Testis (tissue), 3 donors: ENCODE data around the gene MRPL36. TPM values are rescaled to one million over a fixed set of nuclear protein-coding genes. Genes with fewer than 3 reads are reported as not detected.

Source experiments
- DNase-seq: peaks from one replicate; pipeline ENCODE4 v3.0.0-alpha.2; 2019
- H3K27ac ChIP-seq, 2 donors: fragments of 200-600 bp; sonication (generic); one replicate each; pipeline ENCODE4 v1.5.1; 2019
- H3K27me3 ChIP-seq: fragments of 200-600 bp; sonication (generic); one replicate; pipeline ENCODE4 v1.5.1; 2019
- H3K36me3 ChIP-seq: fragments of 200-600 bp; sonication (generic); one replicate; pipeline ENCODE4 v1.5.1; 2017; ENCODE audit warnings: low read depth; ENCODE audit errors: missing control alignments
- H3K4me1 ChIP-seq: fragments of 200-600 bp; sonication (generic); one replicate; pipeline ENCODE4 v1.5.1; 2019
- H3K4me3 ChIP-seq, 2 donors: fragments of 200-600 bp; sonication (generic); one replicate each; pipeline ENCODE4 v1.5.1; 2017 to 2019
- H3K9me3 ChIP-seq: fragments of 200-600 bp; sonication (generic); one replicate; pipeline ENCODE4 v1.5.1; 2017
- POLR2A ChIP-seq: fragments of 450-650 bp; IDR thresholded peaks from one replicate; pipeline ENCODE4 v1.6.1; 2017; ENCODE audit warnings: antibody characterized with exemption, mild to moderate bottlenecking, moderate library complexity
- WGBS, 2 donors: methylation state at CpG; one replicate each; pipeline ENCODE4 v1.1.5; 2018; 5-methylcytosine and 5-hydroxymethylcytosine counted together
- intact Hi-C: fragments of 100-400 bp; cut with DNase I; formaldehyde crosslinking; loops from one replicate; pipeline ENCODE4 v1.15.1; 2023; ENCODE audit warnings: low total_unique reads
- polyA plus RNA-seq: library from polyadenylated mRNA; stranded (reverse); fragments of 350-450 nt; fragmentation: Illumina TruSeq; extraction: RNeasy Lipid Tissue Mini Kit (QIAGEN cat#74804); gene quantifications from one replicate; pipeline ENCODE4 v1.2.3, GENCODE V29; 2014; ENCODE audit warnings: low read depth, low replicate concordance; ENCODE audit not compliant: insufficient read depth
- total RNA-seq, 2 donors: library from RNA; depleted of rRNA; stranded (reverse); fragments of >200 nt; gene quantifications; one replicate each; pipeline ENCODE4 v1.2.3, GENCODE V29; 2016
- TF ChIP-seq, protein P1 (sequence below), 3 experiments: fragments of 450-650 bp in 2 of 3; fragments of 200-600 bp in 1 of 3; sonication (generic) in 1 of 3; IDR thresholded peaks; one replicate each; pipeline ENCODE4 v1.5.1; 2016 to 2019; ENCODE audit warnings: antibody characterized with exemption in 3 of 3, mild to moderate bottlenecking in 2 of 3, moderate library complexity in 1 of 3

The MRPL36 gene
- total and polyA plus RNA-seq, 3 donors from 2014 or later, result 60.8 to 164 (median 101) TPM

DNA sequence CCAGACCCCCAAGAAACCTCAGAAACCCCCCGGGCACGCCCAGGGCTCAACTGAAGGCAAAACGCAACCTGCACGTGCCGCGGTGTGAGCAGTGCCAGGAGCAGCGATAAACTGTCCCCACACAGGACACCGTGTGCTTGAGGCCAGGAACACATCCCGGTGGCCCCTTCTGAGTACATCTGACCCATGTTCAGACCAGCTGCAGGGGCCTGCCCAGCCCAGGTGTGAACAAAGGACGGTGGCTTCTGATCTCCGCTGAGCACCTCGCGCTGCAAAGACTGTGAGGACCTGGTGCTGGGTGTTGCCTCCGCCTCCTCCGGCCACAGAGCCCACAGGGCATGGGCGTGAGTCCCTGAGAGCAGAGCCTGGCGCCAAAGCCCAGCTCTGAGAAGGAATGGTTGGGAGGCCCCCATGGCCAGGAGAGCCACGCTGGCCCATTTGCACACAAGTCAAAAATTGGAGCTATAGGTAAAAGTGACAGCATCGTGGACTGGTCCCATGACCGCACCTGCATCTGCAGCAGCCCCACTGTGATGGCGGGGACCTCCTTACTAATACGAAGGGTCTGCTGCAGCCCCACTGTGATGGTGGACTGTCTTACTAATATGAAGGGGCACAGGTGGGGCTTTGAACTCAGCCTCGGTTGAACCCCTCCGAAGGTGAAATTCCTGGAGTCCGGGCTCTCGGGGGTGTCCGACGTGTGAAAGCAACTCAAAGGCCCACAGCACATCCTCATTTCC, 33.0 kb upstream of the MRPL36 start:
- H3K27ac ChIP-seq, result no peak overlapping the region
- DNase-seq, result no peak
- intact Hi-C loops, result no loop called here
- TF ChIP-seq POLR2A, result no peak
- TF ChIP-seq, protein P1, sequence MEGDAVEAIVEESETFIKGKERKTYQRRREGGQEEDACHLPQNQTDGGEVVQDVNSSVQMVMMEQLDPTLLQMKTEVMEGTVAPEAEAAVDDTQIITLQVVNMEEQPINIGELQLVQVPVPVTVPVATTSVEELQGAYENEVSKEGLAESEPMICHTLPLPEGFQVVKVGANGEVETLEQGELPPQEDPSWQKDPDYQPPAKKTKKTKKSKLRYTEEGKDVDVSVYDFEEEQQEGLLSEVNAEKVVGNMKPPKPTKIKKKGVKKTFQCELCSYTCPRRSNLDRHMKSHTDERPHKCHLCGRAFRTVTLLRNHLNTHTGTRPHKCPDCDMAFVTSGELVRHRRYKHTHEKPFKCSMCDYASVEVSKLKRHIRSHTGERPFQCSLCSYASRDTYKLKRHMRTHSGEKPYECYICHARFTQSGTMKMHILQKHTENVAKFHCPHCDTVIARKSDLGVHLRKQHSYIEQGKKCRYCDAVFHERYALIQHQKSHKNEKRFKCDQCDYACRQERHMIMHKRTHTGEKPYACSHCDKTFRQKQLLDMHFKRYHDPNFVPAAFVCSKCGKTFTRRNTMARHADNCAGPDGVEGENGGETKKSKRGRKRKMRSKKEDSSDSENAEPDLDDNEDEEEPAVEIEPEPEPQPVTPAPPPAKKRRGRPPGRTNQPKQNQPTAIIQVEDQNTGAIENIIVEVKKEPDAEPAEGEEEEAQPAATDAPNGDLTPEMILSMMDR (IDR thresholded peaks at IDR 0.05), result no peak
- H3K9me3 ChIP-seq, result no peaks in the 10 kb centered on the region
- no peaks in the 10 kb centered on the region for H3K27me3 ChIP-seq
- no peaks in the 10 kb centered on the region for H3K36me3 ChIP-seq
- H3K4me1 ChIP-seq, result no peaks in the 10 kb centered on the region
- 79 to 80% methylated on average over 20 to 28 of the region's 28 CpGs for WGBS, 2 donors
- H3K4me3 ChIP-seq, result no peak overlapping the region

DNA sequence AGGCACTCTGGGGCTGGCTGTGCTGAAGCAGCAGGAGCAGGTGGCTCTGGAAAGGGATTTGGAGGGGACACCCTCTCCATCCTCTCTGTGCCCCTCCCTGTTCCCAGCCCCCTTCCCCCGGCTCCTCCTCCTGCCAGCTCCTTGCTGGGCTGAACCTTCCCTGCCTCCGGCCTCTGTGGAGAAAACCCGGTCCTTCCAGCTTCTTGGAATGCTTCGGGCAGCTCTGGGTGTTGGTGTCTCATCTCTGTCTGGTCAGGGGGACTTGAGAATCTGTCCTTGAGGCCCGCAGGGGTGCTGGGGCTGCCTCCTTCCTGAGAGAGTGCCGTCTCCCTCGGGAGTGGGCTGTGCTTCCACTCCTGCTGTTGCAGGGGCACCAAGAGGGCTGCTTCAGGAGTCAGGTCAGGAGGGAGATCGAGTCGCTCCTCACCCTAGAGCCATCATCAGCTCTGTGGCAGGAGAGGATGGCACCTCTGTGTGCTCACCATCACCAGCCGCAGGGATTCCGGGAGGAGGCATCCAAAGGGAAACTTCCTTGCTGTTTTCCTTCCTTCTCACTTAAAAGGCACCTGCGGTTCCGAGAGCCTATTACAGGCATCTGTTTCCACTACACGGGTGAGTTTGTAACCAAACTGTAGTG, 32.2 kb upstream of the MRPL36 start:
- Histone ChIP-seq H3K27ac (no peak overlapping the region), H3K4me3 (no peak overlapping the region), H3K36me3 (no peaks in the 10 kb centered on the region), H3K9me3 (no peaks in the 10 kb centered on the region), H3K27me3 (no peaks in the 10 kb centered on the region), H3K4me1 (no peaks in the 10 kb centered on the region)
- intact Hi-C loops, result no loop called here
- DNase-seq, result no peak
- WGBS, 2 donors, result 49 to 57% methylated on average over 8 to 14 of the region's 14 CpGs
- TF ChIP-seq, protein P1 (IDR thresholded peaks at IDR 0.05), result no peak
- TF ChIP-seq POLR2A, result no peak

DNA sequence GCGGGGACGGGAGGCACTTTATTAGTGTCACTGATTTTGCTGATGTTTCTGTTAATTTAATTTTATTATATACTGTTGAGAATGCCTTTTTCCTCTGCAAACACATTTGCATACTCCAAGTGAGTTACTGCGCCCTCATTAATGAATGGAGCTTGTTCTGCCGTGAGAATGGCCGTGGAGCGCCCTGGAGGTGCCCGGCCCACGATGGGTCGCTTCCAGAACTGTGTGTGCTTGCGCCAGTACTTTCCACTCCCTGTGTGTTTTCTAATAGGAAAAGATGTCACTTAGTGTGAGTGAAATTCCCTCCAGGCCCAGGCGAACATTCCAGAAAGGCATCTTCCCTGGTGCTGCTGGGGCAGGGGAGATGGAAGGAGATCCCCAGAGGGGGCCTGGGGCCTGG, 31.6 kb upstream of the MRPL36 start:
- intact Hi-C loops, result no loop called here
- Histone ChIP-seq H3K4me3 (no peak overlapping the region), H3K9me3 (no peaks in the 10 kb centered on the region), H3K27me3 (no peaks in the 10 kb centered on the region), H3K4me1 (no peaks in the 10 kb centered on the region), H3K27ac (no peak overlapping the region), H3K36me3 (no peaks in the 10 kb centered on the region)
- TF ChIP-seq POLR2A, result no peak
- no peak for DNase-seq
- 87 to 92% methylated on average over 10 to 11 of the region's 11 CpGs for WGBS, 2 donors

DNA sequence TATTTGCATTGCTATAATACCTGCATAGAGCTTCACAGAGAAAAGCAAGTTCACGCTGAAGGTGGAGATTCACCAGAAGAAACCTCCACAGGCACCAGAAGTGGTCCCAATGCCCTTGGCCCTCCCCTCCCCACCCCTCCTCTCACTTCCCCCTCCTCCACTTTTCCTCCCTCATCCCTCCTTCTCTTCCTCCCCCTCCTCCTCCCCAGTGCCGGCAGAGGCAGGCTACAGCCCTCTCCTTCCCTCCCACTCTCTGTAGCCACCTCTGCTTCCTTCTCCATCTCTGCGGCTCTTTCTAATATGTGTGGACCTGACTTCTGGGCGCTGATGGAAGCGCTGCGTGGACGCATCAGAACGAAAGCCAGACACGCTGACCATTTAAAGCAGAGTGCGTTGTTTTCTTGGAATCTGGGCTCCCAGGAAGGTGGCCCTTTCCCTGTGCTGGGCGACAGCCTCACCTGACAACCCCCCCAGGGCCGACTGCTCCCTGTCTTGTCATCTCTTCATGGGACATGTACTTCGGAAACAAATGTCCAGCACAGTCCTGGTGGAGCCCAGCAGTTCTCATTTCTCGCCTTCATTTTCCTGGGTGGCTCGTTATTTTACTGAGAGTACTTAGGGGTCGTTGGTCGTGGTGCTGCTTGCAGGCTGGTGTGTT, 31.1 kb upstream of the MRPL36 start:
- H3K9me3 ChIP-seq, result no peaks in the 10 kb centered on the region
- TF ChIP-seq POLR2A, result no peak
- TF ChIP-seq, protein P1 (IDR thresholded peaks at IDR 0.05), result no peak
- no peak overlapping the region for H3K27ac ChIP-seq
- no peak overlapping the region for H3K4me3 ChIP-seq
- intact Hi-C loops, result no loop called here
- 74 to 82% methylated on average over 17 of the region's 17 CpGs for WGBS, 2 donors
- DNase-seq, result no peak
- H3K4me1 ChIP-seq, result no peaks in the 10 kb centered on the region
- H3K36me3 ChIP-seq, result no peaks in the 10 kb centered on the region
- H3K27me3 ChIP-seq, result no peaks in the 10 kb centered on the region

DNA sequence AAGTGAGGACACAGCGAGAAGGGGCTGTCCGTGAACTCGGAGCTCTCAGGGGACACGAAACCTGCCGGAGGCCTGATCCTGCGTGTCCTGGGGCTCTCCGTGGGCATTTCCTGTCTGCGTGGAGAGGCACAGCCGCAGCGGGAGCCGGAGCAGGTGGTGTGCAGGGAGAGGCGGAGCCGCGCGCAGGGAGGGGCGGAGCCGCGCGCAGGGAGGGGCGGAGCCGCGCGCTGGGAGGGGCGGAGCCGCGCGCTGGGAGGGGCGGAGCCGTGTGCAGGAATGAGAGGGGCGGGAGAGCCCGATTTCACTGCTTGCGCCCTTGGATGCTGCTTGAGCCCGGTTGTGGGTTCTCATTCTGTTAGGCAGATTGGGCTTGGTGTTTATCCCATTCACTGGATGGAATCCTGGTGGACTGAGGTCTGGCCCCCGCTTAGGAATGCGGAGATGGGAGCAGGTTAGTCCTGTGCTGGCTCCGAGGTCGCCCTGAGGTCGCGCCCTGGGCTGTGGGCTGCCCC, 28.3 kb upstream of the MRPL36 start:
- DNase-seq, result no peak
- no peaks in the 10 kb centered on the region for H3K9me3 ChIP-seq
- H3K27ac ChIP-seq, result no peak overlapping the region
- TF ChIP-seq, protein P1 (IDR thresholded peaks at IDR 0.05), result no peak
- no peak for TF ChIP-seq POLR2A
- no peaks in the 10 kb centered on the region for H3K4me1 ChIP-seq
- H3K4me3 ChIP-seq, result no peak overlapping the region
- H3K27me3 ChIP-seq, result no peaks in the 10 kb centered on the region
- 51 to 53% methylated on average over 16 to 39 of the region's 39 CpGs for WGBS, 2 donors
- H3K36me3 ChIP-seq, result no peaks in the 10 kb centered on the region
- intact Hi-C loops, result no loop called here
